ENCODE results near the gene INPP1. TPM values are rescaled to one million over a fixed set of nuclear protein-coding genes. Genes with fewer than 3 reads are reported as not detected.
"Not testable (repeated sequence)": the region's sequence is repeated elsewhere in the genome, so short reads cannot be mapped to it uniquely, and the experiment has no call there.

INPP1 gene
- total RNA-seq, 1 experiment from 2014 or later, result 4.3 TPM

GRCh38 chr2:190311893-190312634 lies 31.3 kb upstream of the INPP1 start:
- peaks cover 5 to 17% (median 16%) of the 10 kb centered on the region in 3 experiments; a peak in 6 of 7 replicates for H3K36me3 Mint-ChIP-seq (ENCODE audit: insufficient read depth in 1 of 3, low read depth in 3 of 3)

GRCh38 chr2:190312635-190313025 lies 30.8 kb upstream of the INPP1 start:
- H2BK120ac ChIP-seq (ENCODE audit: low read depth, low read length, poor library complexity, severe bottlenecking); H3K9me3 ChIP-seq (ENCODE audit: control insufficient read depth, low read depth, low read length); H3K4ac ChIP-seq (ENCODE audit: low read depth, low read length); H3K27ac ChIP-seq (ENCODE audit: insufficient read length, low read depth, low read length); H3K4me2 ChIP-seq (ENCODE audit: insufficient read depth, insufficient read length, low read length); H4K91ac ChIP-seq (ENCODE audit: insufficient read length, low read depth, low read length); DNase-seq; H2BK15ac ChIP-seq (ENCODE audit: low read depth, low read length); H3T11ph ChIP-seq (ENCODE audit: low read length); H3K27me3 ChIP-seq (ENCODE audit: insufficient read depth, low read length); H3K9me3 Mint-ChIP-seq; H3K56ac ChIP-seq (ENCODE audit: insufficient read length, low read depth, low read length); H3K9ac ChIP-seq (ENCODE audit: extremely low read depth, insufficient read length, low read length); H2BK12ac ChIP-seq (ENCODE audit: insufficient read length, low read depth, low read length); H4K5ac ChIP-seq (ENCODE audit: insufficient read length, low read depth, low read length); H2BK20ac ChIP-seq (ENCODE audit: low read depth, low read length, poor library complexity, severe bottlenecking); H3K23ac ChIP-seq (ENCODE audit: insufficient read length, low read depth, low read length); H2AFZ ChIP-seq (ENCODE audit: low read length); H3K18ac ChIP-seq (ENCODE audit: insufficient read length, low read depth, low read length); H3K27me3 Mint-ChIP-seq (ENCODE audit: low read depth); H4K8ac ChIP-seq (replicated peaks; ENCODE audit: insufficient read length, low read depth, low read length); H3K79me1 ChIP-seq (ENCODE audit: insufficient read depth, low read depth, low read length, poor library complexity, severe bottlenecking); H4K20me1 ChIP-seq (ENCODE audit: control insufficient read depth, insufficient read depth, insufficient read length); H3K23me2 ChIP-seq (ENCODE audit: insufficient read length, low read depth, low read length, poor library complexity, severe bottlenecking); H2BK5ac ChIP-seq (ENCODE audit: insufficient read length, low read length); H2AK5ac ChIP-seq (ENCODE audit: insufficient read length, low read length); H3K4me1 ChIP-seq (ENCODE audit: insufficient read depth, low read length); H3K4me3 Mint-ChIP-seq; H3K14ac ChIP-seq (ENCODE audit: insufficient read depth, low read length); H3K79me2 ChIP-seq (ENCODE audit: insufficient read depth, low read length): not testable (repeated sequence)
- H3K36me3 Mint-ChIP-seq (ENCODE audit: insufficient read depth in 1 of 3, low read depth in 3 of 3), result peaks cover 4 to 22% (median 16%) of the 10 kb centered on the region in 3 experiments; a peak in 6 of 7 replicates
- no CpG with 5 or more reads among the region's 5 CpGs for WGBS (ENCODE audit: extremely low coverage, insufficient read length, low lambda C conversion rate)
- peak overlapping the region in 1 of 3 experiments; percentile 61; a peak in 1 of 7 replicates for H3K27ac Mint-ChIP-seq
- peaks cover 3 to 15% of the 10 kb centered on the region in 2 experiments; a peak in 3 of 4 replicates for H3K4me1 Mint-ChIP-seq

More at GRCh38 chr2:190311893-190312634, 31.3 kb upstream of the INPP1 start:
- H3K27ac Mint-ChIP-seq, result no peak overlapping the region; a peak in 1 of 7 replicates
- H3K23ac ChIP-seq (ENCODE audit: insufficient read length, low read depth, low read length), result no peak overlapping the region
- H2AK5ac ChIP-seq (ENCODE audit: insufficient read length, low read length), result no peak overlapping the region
- no peak overlapping the region for H3K27ac ChIP-seq (ENCODE audit: insufficient read length, low read depth, low read length)
- H3K27me3 Mint-ChIP-seq (ENCODE audit: low read depth), result no peaks in the 10 kb centered on the region
- no peak overlapping the region for H4K5ac ChIP-seq (ENCODE audit: insufficient read length, low read depth, low read length)
- peaks cover 8% of the 10 kb centered on the region for H3K79me1 ChIP-seq (ENCODE audit: insufficient read depth, low read depth, low read length, poor library complexity, severe bottlenecking)
- H3K9me3 ChIP-seq (ENCODE audit: control insufficient read depth, low read depth, low read length), result no peaks in the 10 kb centered on the region
- H3K4me2 ChIP-seq (ENCODE audit: insufficient read depth, insufficient read length, low read length), result no peak overlapping the region
- TF ChIP-seq, protein P1, sequence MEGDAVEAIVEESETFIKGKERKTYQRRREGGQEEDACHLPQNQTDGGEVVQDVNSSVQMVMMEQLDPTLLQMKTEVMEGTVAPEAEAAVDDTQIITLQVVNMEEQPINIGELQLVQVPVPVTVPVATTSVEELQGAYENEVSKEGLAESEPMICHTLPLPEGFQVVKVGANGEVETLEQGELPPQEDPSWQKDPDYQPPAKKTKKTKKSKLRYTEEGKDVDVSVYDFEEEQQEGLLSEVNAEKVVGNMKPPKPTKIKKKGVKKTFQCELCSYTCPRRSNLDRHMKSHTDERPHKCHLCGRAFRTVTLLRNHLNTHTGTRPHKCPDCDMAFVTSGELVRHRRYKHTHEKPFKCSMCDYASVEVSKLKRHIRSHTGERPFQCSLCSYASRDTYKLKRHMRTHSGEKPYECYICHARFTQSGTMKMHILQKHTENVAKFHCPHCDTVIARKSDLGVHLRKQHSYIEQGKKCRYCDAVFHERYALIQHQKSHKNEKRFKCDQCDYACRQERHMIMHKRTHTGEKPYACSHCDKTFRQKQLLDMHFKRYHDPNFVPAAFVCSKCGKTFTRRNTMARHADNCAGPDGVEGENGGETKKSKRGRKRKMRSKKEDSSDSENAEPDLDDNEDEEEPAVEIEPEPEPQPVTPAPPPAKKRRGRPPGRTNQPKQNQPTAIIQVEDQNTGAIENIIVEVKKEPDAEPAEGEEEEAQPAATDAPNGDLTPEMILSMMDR (conservative IDR thresholded peaks at IDR 0.05), result no peak
- H2BK120ac ChIP-seq (ENCODE audit: low read depth, low read length, poor library complexity, severe bottlenecking), result no peak overlapping the region
- WGBS (ENCODE audit: extremely low coverage, insufficient read length, low lambda C conversion rate), result no CpG with 5 or more reads among the region's 7 CpGs
- no peak overlapping the region for H3K18ac ChIP-seq (ENCODE audit: insufficient read length, low read depth, low read length)
- H3K9me3 Mint-ChIP-seq, result no peaks in the 10 kb centered on the region
- H4K8ac ChIP-seq (replicated peaks; ENCODE audit: insufficient read length, low read depth, low read length), result no peak overlapping the region
- no peak overlapping the region for H3K14ac ChIP-seq (ENCODE audit: insufficient read depth, low read length)
- no peak overlapping the region for H3T11ph ChIP-seq (ENCODE audit: low read length)
- no peak overlapping the region for H2AFZ ChIP-seq (ENCODE audit: low read length)
- no peak overlapping the region for H4K91ac ChIP-seq (ENCODE audit: insufficient read length, low read depth, low read length)
- H2BK12ac ChIP-seq (ENCODE audit: insufficient read length, low read depth, low read length), result no peak overlapping the region
- no peaks in the 10 kb centered on the region for H3K23me2 ChIP-seq (ENCODE audit: insufficient read length, low read depth, low read length, poor library complexity, severe bottlenecking)
- no peak overlapping the region for H2BK20ac ChIP-seq (ENCODE audit: low read depth, low read length, poor library complexity, severe bottlenecking)
- H3K4me3 Mint-ChIP-seq, result no peak overlapping the region
- no peak overlapping the region for H3K56ac ChIP-seq (ENCODE audit: insufficient read length, low read depth, low read length)
- no peaks in the 10 kb centered on the region for H4K20me1 ChIP-seq (ENCODE audit: control insufficient read depth, insufficient read depth, insufficient read length)
- H3K79me2 ChIP-seq (ENCODE audit: insufficient read depth, low read length), result no peaks in the 10 kb centered on the region
- H3K4ac ChIP-seq (ENCODE audit: low read depth, low read length), result no peak overlapping the region
- H3K27me3 ChIP-seq (ENCODE audit: insufficient read depth, low read length), result no peaks in the 10 kb centered on the region
- H2BK15ac ChIP-seq (ENCODE audit: low read depth, low read length), result no peak overlapping the region
- H3K4me1 Mint-ChIP-seq, result peaks cover 0 to 15% of the 10 kb centered on the region in 2 experiments; a peak in 2 of 4 replicates
- no peak overlapping the region for H2BK5ac ChIP-seq (ENCODE audit: insufficient read length, low read length)
- no peak for DNase-seq
- no peaks in the 10 kb centered on the region; the same call in 1 of the 2 replicates for H3K4me1 ChIP-seq (ENCODE audit: insufficient read depth, low read length)
- no peak overlapping the region for H3K9ac ChIP-seq (ENCODE audit: extremely low read depth, insufficient read length, low read length)

Data from H9 (cell line).